GM19455 (cell line): ENCODE results near the gene PLLP.

Experiments
- ATAC-seq: cut with Tn5 transposase; IDR thresholded peaks from one replicate; pipeline ENCODE4 v1.9.1; 2021; ENCODE audit not compliant: unreplicated experiment

Gene PLLP

GRCh38 chr16:57303021-57303909 is 18.8 kb upstream of the PLLP start:
- ATAC-seq, result no peak

- no peak for ATAC-seq
Observed at GRCh38 chr16:57301126-57301817, 16.8 kb upstream of the PLLP start.

- ATAC-seq, result peak; percentile 85
Observed at GRCh38 chr16:57300387-57301125, 16.1 kb upstream of the PLLP start.

- ATAC-seq, result peak; percentile 42
Observed at GRCh38 chr16:57299719-57300386, 15.4 kb upstream of the PLLP start.

- peak; percentile 9 for ATAC-seq
Observed at GRCh38 chr16:57299009-57299718, 14.7 kb upstream of the PLLP start.

GRCh38 chr16:57297856-57298255 is 13.4 kb upstream of the PLLP start:
- ATAC-seq, result no peak

- no peak for ATAC-seq
Observed at GRCh38 chr16:57289391-57290257, 5.2 kb upstream of the PLLP start.

- ATAC-seq, result no peak
Observed at GRCh38 chr16:57285379-57285778, 907 bp upstream of the PLLP start.

GRCh38 chr16:57284952-57285363 is 486 bp upstream of the PLLP start:
- ATAC-seq, result no peak

GRCh38 chr16:57283959-57284208 is 588 bp downstream of the PLLP start:
- ATAC-seq, result no peak

- no peak for ATAC-seq
Observed at GRCh38 chr16:57283214-57283958, 1.1 kb downstream of the PLLP start.

- ATAC-seq, result no peak
Observed at GRCh38 chr16:57282510-57283213, 1.8 kb downstream of the PLLP start.

GRCh38 chr16:57281791-57282190 is 2.7 kb downstream of the PLLP start:
- ATAC-seq, result no peak

- ATAC-seq, result no peak
Observed at GRCh38 chr16:57279780-57280638, 4.5 kb downstream of the PLLP start.

- no peak for ATAC-seq
Observed at GRCh38 chr16:57278494-57278893, 6.0 kb downstream of the PLLP start.

- ATAC-seq, result no peak
Observed at GRCh38 chr16:57277586-57277985, 6.9 kb downstream of the PLLP start.

GRCh38 chr16:57276596-57276995 is 7.9 kb downstream of the PLLP start:
- ATAC-seq, result no peak
